CD4-positive, alpha-beta T cell treated with Interferon alpha-2 for 1 hour (primary cell): Measurements from ENCODE around the gene RSPRY1.
"Not testable (repeated sequence)": the region's sequence is repeated elsewhere in the genome, so short reads cannot be mapped to it uniquely, and the experiment has no call there.

Experiments
- DNase-seq, 2 donors: peaks; one replicate each; pipeline ENCODE4 v3.0.0-alpha.2; 2020 to 2022

RSPRY1 gene

DNA sequence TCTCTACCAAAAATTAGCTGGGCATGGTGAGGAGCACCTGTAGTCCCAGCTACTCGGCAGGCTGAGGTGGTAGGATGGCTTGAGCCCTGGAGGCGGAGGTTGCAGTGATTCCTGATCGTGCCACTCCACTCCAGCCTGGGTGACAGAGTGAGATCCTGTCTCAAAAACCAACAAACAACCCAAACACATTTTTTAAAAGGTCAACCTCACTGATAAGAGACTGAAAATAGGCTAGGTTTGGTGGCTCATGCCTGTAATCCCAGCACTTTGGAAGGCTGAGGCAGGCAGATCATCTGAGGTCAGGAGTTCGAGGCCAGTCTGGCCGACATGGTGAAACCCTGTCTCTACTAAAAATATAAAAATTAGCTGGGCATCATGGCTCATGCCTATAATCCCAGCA lies 89.8 kb downstream of the RSPRY1 start:
- DNase-seq = not testable (repeated sequence)

DNA sequence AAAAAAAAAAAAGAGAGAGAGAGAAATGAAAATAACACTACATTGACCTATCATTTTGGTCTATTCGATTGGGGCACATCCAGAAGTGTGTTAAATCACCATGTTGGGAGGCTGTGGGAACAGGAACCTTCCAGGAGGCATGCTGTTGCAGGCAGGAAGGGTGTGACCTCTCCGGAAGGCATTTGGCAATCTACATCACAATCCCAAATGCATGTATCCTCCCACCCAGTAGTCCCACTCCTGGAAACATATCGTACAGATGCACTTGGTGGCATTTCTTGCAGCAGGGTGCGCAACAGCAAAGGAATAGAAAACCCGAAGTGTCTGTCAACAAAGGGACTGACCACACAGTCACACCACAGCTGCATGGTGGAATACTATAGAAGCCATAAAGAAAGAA lies 90.5 kb downstream of the RSPRY1 start:
- no peak for DNase-seq

DNA sequence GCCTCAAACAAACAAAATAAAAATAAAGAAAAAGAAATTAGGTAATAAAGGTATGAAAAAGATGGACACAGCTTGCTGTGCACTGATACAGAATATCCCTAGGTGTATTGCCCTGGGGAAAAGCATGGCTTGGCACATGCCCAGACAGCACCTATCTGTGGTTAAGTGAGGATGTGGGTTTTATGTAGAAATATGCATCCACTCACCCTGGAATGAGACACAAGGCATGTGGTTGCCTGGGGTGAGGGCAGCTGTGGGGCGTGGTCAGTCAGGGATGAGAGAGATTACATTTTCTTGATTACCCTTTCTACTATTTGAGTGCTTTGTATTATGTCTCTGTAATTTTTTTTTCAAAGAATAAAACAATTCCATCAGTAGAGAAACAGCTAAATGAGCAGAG lies 91.5 kb downstream of the RSPRY1 start:
- peak; percentile 30 to 65 for DNase-seq

DNA sequence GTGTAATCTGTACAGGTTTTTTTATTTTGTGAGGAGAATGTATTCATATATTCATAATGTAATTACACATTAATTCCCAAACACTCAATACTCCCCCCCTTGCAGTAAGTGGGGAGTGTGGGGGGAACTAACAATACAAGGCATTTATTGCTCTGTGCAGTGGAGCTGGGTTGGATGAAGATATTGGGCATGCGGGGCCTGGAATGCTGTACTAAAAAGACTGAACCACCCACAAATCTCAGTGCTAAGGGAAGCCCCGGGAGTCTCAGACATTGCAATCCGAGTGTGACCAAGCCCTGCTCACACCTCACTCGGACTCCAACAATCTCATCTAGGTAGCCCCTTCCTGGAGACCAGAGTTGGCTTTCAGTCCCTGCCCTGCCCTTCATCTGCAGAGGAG lies 92.4 kb downstream of the RSPRY1 start:
- no peak for DNase-seq

DNA sequence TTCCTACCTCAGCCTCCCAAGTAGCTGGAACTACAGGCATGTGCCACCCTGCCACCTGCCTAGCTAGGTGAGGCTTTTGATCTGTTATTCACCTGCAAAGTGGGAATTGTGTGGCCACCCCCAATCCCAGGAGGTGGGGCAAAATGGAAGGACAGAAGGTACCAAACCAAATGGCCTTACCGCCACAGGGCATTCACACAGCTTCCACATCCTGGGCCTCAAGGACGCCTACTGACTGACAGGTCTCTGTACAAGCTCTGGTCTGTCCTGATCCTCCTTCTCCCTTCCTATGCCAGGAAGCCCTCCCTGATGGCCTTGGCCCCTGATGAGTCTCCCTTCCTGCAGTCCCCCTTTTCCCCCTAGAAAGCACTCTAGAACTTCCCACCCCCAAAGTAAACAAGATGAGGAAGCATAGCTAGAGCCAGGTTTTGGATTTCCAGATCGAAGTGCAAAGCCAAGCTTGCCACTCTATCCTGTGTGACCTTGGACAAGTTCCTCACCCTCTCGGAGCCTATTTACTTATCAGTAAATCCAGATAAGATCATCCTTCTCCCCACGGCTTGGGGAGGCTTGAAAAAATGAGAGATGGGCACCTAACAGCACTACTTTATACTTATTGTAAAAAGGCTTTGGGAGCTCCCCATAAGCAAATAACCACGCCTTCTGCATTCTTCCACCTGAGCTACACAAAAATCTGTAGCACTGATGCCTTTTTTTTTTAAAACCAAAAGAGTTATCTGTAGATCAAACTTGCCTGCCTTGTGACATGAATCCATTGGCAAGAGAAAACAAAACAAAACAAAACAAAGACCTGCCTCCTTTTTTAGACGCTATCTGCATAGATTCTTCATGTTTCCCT lies 93.9 kb downstream of the RSPRY1 start:
- no peak for DNase-seq

DNA sequence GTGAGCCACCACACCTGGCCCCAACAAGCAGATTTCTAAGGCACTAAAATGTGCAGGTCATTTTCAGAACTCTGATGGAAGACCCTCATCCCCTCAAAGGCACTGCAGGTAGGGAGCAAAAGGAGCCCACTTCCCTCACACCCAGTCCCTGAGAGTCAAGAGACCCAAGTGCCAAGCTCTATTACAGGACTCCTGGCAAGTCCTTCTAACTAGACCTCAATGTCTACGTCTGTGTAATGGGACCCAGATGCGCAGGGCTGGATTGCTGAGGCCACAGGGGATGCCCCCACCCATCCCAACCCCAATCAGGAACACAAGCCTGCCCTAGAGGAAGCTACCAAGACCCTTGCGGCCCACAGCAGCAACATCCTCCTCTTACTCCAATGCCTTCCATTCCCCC lies 95.7 kb downstream of the RSPRY1 start:
- DNase-seq = no peak

DNA sequence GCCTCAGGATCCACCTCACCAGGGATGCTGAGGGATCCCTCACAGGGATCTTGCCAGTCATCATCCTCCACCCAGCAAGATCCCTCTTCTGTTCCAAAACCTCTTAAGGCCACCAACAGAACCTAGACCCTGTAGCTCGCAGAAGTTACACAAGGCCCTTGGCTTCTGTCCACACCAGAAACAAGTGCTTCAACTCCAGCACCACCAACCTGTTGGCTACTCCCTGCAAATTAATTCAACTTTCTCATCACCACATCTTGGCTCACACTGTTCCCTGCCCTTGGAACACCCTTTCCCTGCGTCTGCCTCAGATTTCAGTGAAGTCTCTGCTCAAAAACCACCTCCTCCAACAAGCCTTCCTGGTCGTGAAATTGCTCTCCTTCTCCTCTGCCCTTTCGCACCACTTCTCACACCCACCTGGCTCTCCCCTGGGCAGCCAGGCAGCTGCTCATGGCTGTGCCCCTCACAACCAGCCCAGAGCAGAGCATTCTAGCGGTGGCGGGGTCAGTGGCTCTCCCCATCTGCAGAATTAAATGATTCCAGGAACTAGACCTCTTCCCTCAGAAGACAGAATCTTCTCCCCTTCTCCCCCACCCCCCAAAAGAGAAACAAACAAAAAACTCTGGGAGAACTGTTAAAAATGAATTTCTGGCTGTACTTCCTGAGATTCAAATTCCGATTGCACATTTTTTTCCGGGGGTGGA lies 96.5 kb downstream of the RSPRY1 start:
- DNase-seq = no peak

DNA sequence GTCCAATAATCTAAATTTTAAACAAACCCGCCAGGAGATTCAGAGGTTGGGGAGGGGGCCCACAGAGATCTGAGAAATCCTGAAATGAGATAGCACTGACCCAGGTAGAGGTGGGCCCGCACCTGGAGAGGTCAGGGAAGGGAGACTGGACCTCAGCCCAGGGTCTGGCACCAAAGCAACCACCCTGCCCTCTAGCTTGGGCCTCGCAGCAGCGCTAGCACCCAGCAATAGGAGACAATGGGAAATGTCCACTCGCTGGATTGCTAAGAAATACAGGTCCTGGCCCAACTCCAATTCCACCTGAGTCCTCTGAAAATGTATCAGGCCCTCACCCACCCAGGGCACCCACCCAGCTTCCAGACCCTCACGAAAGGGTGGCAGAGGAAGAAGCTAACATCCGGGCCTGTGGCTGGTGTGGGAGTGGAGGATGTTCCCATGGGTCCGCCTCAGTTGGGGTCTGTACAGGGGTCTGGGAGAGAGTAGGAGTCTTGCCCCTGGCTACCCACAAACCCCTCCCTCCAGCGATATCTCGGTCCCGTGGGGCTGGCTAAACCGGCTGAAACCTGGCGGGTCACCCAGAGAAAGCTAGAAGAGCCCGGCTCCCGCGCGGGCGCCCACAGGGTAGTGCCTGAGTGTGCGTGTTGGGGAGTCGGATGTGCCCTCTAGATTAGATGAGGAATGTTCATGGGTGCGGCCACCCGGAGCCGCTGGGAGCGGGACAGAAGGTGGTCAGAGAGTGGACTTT lies 97.3 kb downstream of the RSPRY1 start:
- DNase-seq = no peak

DNA sequence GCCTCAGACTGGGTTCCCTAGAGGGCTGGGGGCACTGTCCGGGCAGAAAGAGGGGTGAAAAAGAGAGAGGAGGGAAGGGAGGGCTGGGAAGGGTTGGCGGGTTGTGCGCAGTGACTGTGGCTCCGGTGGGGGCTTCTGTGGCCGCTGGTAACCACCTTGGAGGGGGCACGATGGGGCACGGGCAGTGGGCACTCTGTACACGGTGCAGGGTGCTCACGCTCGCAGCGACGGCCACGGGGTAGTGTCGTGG lies 97.8 kb downstream of the RSPRY1 start:
- DNase-seq = no peak

DNA sequence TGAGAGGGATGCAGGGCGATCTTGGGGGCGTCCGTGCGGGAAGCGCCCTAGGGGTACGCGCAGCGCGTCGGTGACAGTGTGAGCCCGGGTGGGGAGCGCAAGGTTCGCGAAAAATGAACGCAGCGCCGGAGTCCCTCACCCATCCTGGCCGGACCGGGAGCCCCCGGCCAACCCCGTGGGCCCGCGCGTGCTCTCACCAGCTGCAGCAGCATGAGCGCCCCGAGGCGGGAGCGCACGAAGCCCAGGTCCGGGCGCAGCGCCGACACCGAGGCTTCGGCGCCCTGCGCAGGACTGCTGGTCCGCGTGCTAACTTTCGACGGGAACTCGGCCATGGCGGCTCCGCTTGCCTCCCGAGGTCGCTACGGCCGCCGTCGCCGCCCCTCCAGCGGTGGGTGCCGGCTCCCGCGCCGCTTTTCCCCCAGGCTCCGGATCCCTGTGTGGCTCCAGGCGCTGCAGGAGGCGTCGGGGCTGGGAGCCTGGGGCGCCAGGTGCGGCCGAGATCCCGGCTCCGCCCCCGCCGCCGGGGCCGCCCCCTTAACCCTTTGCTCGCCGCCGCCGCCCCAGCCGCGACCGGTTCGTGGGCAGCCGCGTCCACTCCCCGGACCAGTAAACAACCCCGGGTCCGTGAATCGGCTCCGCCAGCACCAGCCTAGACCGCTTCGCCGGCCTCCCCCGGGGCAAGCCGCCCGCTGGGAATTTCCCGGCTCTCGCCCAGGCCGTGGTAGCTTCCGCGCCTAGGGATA lies 98.3 kb downstream of the RSPRY1 start, which contains the start of gene PLLP:
Gene PLLP (minus strand): TSS at position 464 of the 743 bp plus-strand sequence. CDS start 132 bp downstream, at position 332.
- DNase-seq = peak in 1 of 2 donors; percentile 43

DNA sequence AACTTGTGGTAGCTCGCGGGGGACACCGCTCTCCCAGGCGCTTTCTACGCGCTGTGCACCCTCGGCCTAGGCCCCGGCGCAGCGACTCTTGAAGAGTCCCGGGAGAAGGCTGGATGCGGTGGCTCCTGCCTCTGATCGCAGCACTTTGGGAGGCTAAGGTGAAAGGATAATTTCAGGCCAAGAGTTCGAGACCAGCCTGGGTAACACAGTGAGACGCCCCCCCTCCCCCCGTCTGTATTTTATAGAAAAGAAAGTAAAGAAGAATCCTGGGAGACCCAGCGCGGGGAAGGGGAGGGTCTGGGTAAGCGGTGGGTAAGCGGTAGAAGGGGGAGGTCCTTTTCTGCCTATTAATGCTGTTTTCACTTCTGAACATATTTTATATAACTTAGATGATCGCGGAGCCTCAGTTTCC lies 98.8 kb downstream of the RSPRY1 start:
- no peak for DNase-seq

DNA sequence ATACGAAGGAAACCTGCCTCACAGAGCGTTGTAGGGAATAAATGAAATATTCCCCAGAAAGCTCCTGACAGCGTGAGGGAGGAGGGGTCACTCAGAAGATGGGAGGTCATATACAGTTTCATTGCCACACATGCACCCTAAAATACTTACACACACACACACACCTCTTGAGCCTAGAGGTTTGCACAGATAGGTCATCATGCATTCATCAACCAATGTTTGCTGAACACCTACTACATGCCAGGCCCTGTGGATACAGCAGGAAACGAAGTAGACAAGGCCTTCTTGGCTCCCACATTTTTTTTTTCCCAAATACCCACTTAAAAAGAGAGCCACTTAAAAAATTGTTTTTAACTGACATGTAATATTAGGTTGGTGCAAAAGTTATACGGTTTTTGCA lies 99.2 kb downstream of the RSPRY1 start:
- no peak for DNase-seq

DNA sequence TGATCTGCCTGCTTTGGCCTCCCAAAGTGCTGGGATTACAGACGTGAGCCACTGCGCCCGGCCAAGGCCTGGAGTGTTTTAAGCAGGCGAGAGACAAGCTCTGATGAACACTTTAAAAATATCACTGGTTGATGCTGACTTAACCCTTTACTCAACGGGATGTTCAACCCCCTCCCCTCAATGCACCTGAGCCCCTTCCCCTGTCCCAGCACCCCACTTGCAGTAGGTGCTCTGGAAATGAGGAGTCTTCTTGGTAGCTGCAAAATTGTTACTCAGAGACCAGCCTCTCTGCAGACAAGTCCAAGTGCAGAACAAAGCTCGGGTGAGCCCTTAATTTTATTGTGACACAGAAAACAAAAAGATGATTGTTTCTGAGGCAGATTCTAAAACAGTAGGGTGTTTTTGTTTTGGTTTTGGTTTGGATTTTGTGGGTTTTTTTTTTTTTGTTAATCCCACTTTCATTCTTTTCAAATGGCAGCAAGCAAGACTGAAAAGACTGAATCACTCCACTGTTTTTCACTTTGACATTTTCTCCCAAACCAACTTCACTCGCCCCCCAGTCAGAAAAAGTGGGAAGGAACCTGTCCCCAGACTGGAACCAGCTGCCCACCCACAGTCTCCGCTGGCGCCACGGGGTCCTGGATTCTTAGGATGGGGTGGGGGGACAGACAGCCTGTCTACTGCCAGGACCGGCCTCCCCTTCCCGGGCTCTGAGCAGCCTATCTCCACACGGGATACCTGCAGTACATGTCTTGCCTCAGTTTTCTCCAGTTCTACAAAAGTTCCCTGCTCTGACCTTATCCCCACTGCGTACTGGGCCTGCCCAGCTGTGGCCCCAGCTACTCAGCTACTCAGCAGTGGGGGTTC lies 103.5 kb downstream of the RSPRY1 start:
- DNase-seq = no peak
